ENCODE measurements around the gene STPG3. TPM values are rescaled to one million over a fixed set of nuclear protein-coding genes. Genes with fewer than 3 reads are reported as not detected.
A peak's percentile ranks its signal among the peaks of the same experiment; 100 is the strongest.

STPG3 gene
- total and polyA plus RNA-seq, 8 donors: not detected

- 91 to 97% (median 95%) methylated on average over 19 to 22 of the region's 22 CpGs for WGBS, 5 donors
- no peak overlapping the region for H3K4me3 ChIP-seq
- no peak for DNase-seq
- H3K27me3 ChIP-seq: no peaks in the 10 kb centered on the region
- H3K36me3 ChIP-seq: peaks cover 34 to 69% (median 62%) of the 10 kb centered on the region in 4 donors
- intact Hi-C loops (cut with DNase I; ENCODE audit: low total_unique reads): no loop called here
- H3K9me3 ChIP-seq: no peaks in the 10 kb centered on the region
- peaks cover 14 to 36% (median 29%) of the 10 kb centered on the region in 4 donors for H3K4me1 ChIP-seq
- no peak for TF ChIP-seq POLR2AphosphoS5 (IDR thresholded peaks at IDR 0.05)
- no peak for TF ChIP-seq CTCF (IDR thresholded peaks at IDR 0.05)
- TF ChIP-seq POLR2A (IDR thresholded peaks at IDR 0.05): no peak
- TF ChIP-seq EP300 (IDR thresholded peaks at IDR 0.05): no peak
- no peak overlapping the region for H3K27ac ChIP-seq
These were observed 13.0 kb downstream of the STPG3 start for GRCh38 chr9:137264067-137264466.

GRCh38 chr9:137265496-137266161 is 14.5 kb downstream of the STPG3 start:
- Histone ChIP-seq H3K9me3 (no peaks in the 10 kb centered on the region), H3K27me3 (no peaks in the 10 kb centered on the region), H3K4me3 (no peak overlapping the region), H3K36me3 (peaks cover 41 to 74% (median 63%) of the 10 kb centered on the region in 4 donors), H3K4me1 (peaks cover 24 to 51% (median 43%) of the 10 kb centered on the region in 4 donors), H3K27ac (no peak overlapping the region)
- intact Hi-C loops (cut with DNase I; ENCODE audit: low total_unique reads): no loop called here
- 89 to 96% (median 90%) methylated on average over 22 to 29 of the region's 29 CpGs for WGBS, 5 donors
- DNase-seq: no peak
- no peak for TF ChIP-seq CTCF (IDR thresholded peaks at IDR 0.05)
- TF ChIP-seq EP300 (IDR thresholded peaks at IDR 0.05): no peak
- no peak for TF ChIP-seq POLR2A (IDR thresholded peaks at IDR 0.05)
- no peak for TF ChIP-seq POLR2AphosphoS5 (IDR thresholded peaks at IDR 0.05)

GRCh38 chr9:137266162-137266527 is 15.1 kb downstream of the STPG3 start:
- no peak overlapping the region for H3K4me3 ChIP-seq
- peaks cover 41 to 80% (median 69%) of the 10 kb centered on the region in 4 donors for H3K36me3 ChIP-seq
- H3K4me1 ChIP-seq: peaks cover 24 to 57% (median 49%) of the 10 kb centered on the region in 4 donors
- no peak overlapping the region for H3K27ac ChIP-seq
- no peaks in the 10 kb centered on the region for H3K9me3 ChIP-seq
- WGBS, 5 donors: 84 to 93% (median 87%) methylated on average over 15 of the region's 15 CpGs
- H3K27me3 ChIP-seq: no peaks in the 10 kb centered on the region
- intact Hi-C loops (cut with DNase I; ENCODE audit: low total_unique reads): no loop called here
- TF ChIP-seq POLR2A (IDR thresholded peaks at IDR 0.05) (no peak), POLR2AphosphoS5 (IDR thresholded peaks at IDR 0.05) (no peak), CTCF (IDR thresholded peaks at IDR 0.05) (no peak), EP300 (IDR thresholded peaks at IDR 0.05) (no peak)
- peak in 1 of 2 donors; percentile 7 for DNase-seq

- Histone ChIP-seq H3K27ac (peak overlapping the region in 1 of 5 donors; percentile 76), H3K36me3 (peaks cover 42 to 86% (median 74%) of the 10 kb centered on the region in 4 donors), H3K4me3 (no peak overlapping the region), H3K4me1 (peaks cover 24 to 60% (median 54%) of the 10 kb centered on the region in 4 donors), H3K27me3 (no peaks in the 10 kb centered on the region), H3K9me3 (no peaks in the 10 kb centered on the region)
- TF ChIP-seq CTCF (IDR thresholded peaks at IDR 0.05) (no peak), POLR2A (IDR thresholded peaks at IDR 0.05) (no peak), POLR2AphosphoS5 (IDR thresholded peaks at IDR 0.05) (no peak), EP300 (IDR thresholded peaks at IDR 0.05) (no peak)
- no peak for DNase-seq
- 89 to 96% (median 90%) methylated on average over 24 to 34 of the region's 34 CpGs for WGBS, 5 donors
- intact Hi-C loops (cut with DNase I; ENCODE audit: low total_unique reads): no loop called here
These were observed 15.7 kb downstream of the STPG3 start for GRCh38 chr9:137266585-137267453.

Measured in stomach (tissue), 9 donors.